Effector memory CD4-positive, alpha-beta T cell (primary cell): Measurements from ENCODE around the gene MYOM1.

Source experiments
- DNase-seq, 3 donors: peaks; one replicate each; pipeline ENCODE4 v3.0.0-alpha.2; 2020
- H3K27ac ChIP-seq: 2 replicates; pipeline ENCODE4 v1.7.0; 2013; ENCODE audit warnings: mild to moderate bottlenecking, low read length, moderate library complexity; ENCODE audit not compliant: insufficient read depth, poor library complexity, severe bottlenecking
- H3K27me3 ChIP-seq: replicated peaks from 2 replicates; pipeline ENCODE4 v1.7.0; 2013; ENCODE audit warnings: mild to moderate bottlenecking, low read length; ENCODE audit not compliant: insufficient read depth, control insufficient read depth, poor library complexity, severe bottlenecking
- H3K36me3 ChIP-seq: 2 replicates; pipeline ENCODE4 v1.7.0; 2013; ENCODE audit warnings: mild to moderate bottlenecking, low read length, moderate library complexity; ENCODE audit not compliant: control insufficient read depth, insufficient read depth
- H3K4me1 ChIP-seq: 2 replicates; pipeline ENCODE4 v1.7.0; 2013; ENCODE audit warnings: low read length, mild to moderate bottlenecking; ENCODE audit not compliant: control insufficient read depth, insufficient read depth, poor library complexity, severe bottlenecking
- H3K4me3 ChIP-seq: 2 replicates; pipeline ENCODE4 v1.7.0; 2013; ENCODE audit warnings: low read length, low read depth, mild to moderate bottlenecking; ENCODE audit not compliant: insufficient read depth, poor library complexity, severe bottlenecking
- H3K9me3 ChIP-seq: 2 replicates; pipeline ENCODE4 v1.7.0; 2013; ENCODE audit warnings: mild to moderate bottlenecking, low read length, moderate library complexity; ENCODE audit not compliant: control insufficient read depth

Gene MYOM1

DNA sequence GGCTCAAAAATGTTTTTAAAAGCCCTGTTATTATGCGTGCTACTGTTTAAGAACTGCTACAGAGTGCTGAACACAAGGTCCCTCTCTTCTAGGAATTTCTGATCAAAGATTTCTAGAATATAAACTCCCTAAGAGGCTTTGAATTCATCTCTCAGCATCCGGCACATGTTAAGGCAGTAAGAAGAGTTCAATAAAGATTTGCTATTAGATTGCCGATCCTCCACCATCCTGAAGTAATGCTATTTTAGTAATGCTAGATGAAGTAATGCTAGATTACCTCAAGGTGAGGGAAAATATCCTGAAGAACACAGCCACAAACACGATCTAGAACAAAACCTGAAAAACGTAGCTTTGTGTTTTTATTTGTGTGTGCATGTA lies 41.2 kb upstream of the MYOM1 start:
- peak overlapping the region; percentile 84 for H3K4me3 ChIP-seq
- H3K27ac ChIP-seq = peak overlapping the region; percentile 98
- H3K36me3 ChIP-seq = peaks cover 23% of the 10 kb centered on the region
- H3K4me1 ChIP-seq = peaks cover 22% of the 10 kb centered on the region
- H3K27me3 ChIP-seq = no peaks in the 10 kb centered on the region
- no peaks in the 10 kb centered on the region for H3K9me3 ChIP-seq
- no peak for DNase-seq

- H3K4me1 ChIP-seq = peaks cover 32% of the 10 kb centered on the region
- no peak overlapping the region for H3K27ac ChIP-seq
- no peak overlapping the region for H3K4me3 ChIP-seq
- H3K36me3 ChIP-seq = peaks cover 51% of the 10 kb centered on the region
- no peaks in the 10 kb centered on the region for H3K27me3 ChIP-seq
- DNase-seq = no peak
- no peaks in the 10 kb centered on the region for H3K9me3 ChIP-seq
Observed at GRCh38 chr18:3257627-3258120, 37.9 kb upstream of the MYOM1 start.

DNA sequence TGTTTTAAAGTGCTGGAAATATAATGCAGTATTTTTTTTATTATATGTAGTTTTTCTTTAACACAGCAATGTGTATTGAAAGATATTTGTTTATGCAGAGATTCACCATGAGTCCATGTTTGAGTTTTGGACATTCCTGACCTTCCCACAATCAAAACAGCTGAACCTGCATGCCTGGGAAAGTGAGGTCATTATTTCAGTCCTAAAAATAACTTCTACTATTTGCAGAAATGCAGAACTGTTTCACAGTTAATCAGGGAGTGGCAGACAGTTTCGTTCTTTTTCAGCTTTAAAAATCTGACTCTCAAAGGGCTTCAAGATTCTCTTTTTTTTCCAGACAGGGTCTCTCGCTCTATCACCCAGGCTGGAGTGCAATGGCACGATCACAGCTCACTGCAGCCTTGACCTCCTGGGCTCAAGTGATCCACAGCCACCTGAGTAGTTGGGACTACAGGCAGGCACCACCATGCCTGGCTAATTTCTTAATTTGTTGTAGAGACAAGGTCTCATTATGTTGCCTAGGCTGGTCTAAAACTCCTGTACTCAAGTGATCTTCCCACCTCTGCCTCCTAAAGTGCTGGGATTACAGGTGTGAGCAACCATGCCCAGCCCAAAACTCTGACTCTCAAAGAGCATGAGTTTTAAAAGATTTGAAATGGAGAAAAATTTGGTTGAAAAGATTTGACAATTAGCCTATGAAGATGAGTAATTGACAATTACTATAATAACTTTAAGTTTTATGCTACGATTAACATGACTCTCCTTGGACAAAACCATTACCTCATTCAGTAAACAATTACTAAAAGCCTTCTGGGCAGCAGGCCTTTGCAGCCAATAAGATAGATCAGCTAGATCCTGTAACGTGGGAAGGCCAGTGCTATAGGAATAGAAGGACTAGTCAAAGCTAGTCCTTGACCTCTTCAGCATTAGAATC lies 37.2 kb upstream of the MYOM1 start:
- H3K36me3 ChIP-seq = peaks cover 51% of the 10 kb centered on the region

DNA sequence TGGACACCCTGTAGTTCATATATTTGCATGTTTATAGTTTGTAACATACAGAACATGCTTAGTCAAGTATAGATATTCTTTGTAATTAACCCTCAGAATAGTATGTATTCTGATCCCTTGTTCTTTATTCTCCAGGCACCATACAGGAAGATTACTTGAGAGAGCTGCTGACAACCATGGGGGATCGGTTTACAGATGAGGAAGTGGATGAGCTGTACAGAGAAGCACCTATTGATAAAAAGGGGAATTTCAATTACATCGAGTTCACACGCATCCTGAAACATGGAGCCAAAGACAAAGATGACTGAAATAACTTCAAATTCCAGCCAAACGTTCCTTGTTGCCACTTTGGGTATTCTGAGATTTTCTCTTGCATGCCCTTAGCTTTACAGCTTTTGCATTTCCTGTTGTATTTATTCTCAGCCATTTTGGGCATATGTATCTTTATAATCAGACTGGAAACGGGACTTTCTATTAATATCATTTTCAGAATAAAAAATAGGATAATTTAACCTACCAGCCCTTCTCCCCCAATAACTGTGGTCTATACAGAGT lies 35.9 kb upstream of the MYOM1 start:
- Histone ChIP-seq H3K4me1 (peaks cover 40% of the 10 kb centered on the region), H3K9me3 (no peaks in the 10 kb centered on the region), H3K27ac (no peak overlapping the region), H3K36me3 (peaks cover 51% of the 10 kb centered on the region), H3K27me3 (no peaks in the 10 kb centered on the region), H3K4me3 (no peak overlapping the region)
- no peak for DNase-seq

More for the DNA sequence above, 37.2 kb upstream of the MYOM1 start:
- no peak for DNase-seq
- no peaks in the 10 kb centered on the region for H3K9me3 ChIP-seq
- H3K4me1 ChIP-seq = peaks cover 36% of the 10 kb centered on the region
- H3K4me3 ChIP-seq = no peak overlapping the region
- no peak overlapping the region for H3K27ac ChIP-seq
- H3K27me3 ChIP-seq = no peaks in the 10 kb centered on the region

DNA sequence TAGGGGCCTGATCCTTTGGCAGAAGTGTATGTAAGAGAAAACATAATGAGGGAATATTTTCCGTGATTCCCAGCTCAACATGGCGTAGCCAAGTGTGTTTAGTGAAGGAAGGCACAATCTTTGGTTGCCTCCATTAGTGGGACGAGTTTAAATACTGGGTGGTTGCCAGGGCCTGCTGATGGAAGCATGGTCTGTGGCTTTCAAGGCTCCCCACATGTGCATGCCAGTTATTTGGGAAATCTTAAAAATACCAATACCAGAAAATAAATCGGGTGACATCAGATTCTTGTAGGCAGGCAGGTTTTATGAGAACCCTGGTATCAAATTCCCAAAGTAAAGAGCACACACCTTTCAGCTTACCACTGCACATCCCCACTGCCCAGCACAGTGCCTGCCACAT lies 35.0 kb upstream of the MYOM1 start:
- Histone ChIP-seq H3K27ac (no peak overlapping the region), H3K4me1 (peaks cover 41% of the 10 kb centered on the region), H3K27me3 (no peaks in the 10 kb centered on the region), H3K9me3 (no peaks in the 10 kb centered on the region), H3K4me3 (no peak overlapping the region), H3K36me3 (peaks cover 51% of the 10 kb centered on the region)
- no peak for DNase-seq

GRCh38 chr18:3252843-3253242 lies 33.1 kb upstream of the MYOM1 start:
- Histone ChIP-seq H3K9me3 (no peaks in the 10 kb centered on the region), H3K27me3 (no peaks in the 10 kb centered on the region), H3K4me3 (peak overlapping the region; percentile 12), H3K36me3 (peaks cover 47% of the 10 kb centered on the region), H3K4me1 (peaks cover 41% of the 10 kb centered on the region), H3K27ac (peak overlapping the region; percentile 65)
- DNase-seq = no peak

DNA sequence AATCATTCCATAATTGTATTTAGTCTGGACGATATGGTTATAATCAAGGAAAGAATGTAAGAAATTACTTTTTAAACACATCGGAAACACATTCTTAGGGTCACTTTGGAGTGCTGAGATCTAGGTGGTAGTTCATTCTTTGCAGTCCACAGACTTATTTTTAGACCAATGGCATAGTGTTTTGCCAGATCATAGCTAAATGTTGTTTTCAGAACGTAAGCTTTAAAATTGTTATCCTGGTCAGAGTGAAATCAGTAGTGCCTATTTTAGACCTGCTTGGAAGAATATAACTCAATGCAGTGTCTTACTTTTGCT lies 32.2 kb upstream of the MYOM1 start:
- H3K4me3 ChIP-seq = peak overlapping the region; percentile 4
- H3K36me3 ChIP-seq = peaks cover 38% of the 10 kb centered on the region
- H3K27ac ChIP-seq = peak overlapping the region; percentile 65
- no peaks in the 10 kb centered on the region for H3K9me3 ChIP-seq
- no peaks in the 10 kb centered on the region for H3K27me3 ChIP-seq
- no peak for DNase-seq
- H3K4me1 ChIP-seq = peaks cover 41% of the 10 kb centered on the region

- Histone ChIP-seq H3K4me1 (peaks cover 41% of the 10 kb centered on the region), H3K9me3 (no peaks in the 10 kb centered on the region), H3K27me3 (no peaks in the 10 kb centered on the region), H3K27ac (peak overlapping the region; percentile 65), H3K36me3 (peaks cover 32% of the 10 kb centered on the region), H3K4me3 (peak overlapping the region; percentile 4)
- DNase-seq = no peak
Observed at GRCh38 chr18:3251249-3251962, 31.6 kb upstream of the MYOM1 start.

DNA sequence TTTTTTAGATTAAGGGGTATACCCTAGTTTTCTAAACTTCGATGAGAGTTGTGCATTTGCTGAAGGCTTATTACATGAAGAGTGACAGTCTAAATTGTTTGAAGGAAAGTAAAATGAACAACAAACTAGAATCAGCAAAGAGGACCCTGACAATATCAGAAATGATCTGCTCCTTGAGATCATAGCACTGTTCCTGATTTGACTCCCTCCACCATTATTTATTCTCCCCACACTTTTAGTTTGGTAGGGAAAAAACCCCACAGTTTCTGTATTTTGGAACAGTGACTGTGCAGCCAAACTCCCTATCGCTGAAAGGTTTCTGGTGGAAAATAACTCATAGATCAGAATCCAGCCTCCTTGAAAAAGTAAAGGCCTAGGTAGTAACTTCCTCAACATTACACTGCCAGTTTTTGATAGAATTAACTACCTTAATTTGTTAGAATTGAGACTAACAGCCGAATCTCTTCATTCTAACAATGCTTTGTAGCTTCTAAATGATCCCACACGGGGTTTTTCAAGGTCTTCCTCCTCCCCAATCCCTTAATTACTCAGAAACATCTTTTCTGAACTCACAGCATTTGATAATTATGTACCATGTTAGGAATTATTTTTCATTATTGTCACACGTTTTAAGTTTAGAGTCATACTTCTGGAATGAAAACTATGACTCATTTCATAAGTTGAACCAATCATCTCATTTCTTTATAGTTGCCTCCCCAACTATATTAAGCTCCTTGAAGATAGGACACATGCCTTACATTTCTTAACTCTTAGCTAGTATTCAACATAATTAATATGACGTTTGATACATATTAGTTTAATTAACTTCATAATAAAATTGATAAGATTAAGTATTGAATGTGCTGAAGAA lies 30.7 kb upstream of the MYOM1 start:
- peaks cover 23% of the 10 kb centered on the region for H3K36me3 ChIP-seq
- DNase-seq = no peak
- H3K4me1 ChIP-seq = peaks cover 46% of the 10 kb centered on the region

More for the DNA sequence above, 30.7 kb upstream of the MYOM1 start:
- Histone ChIP-seq H3K27ac (peak overlapping the region; percentile 65), H3K9me3 (no peaks in the 10 kb centered on the region), H3K4me3 (peak overlapping the region; percentile 27), H3K27me3 (no peaks in the 10 kb centered on the region)
